Omental fat pad (tissue), 4 donors: ENCODE results near the gene ARHGAP15. TPM values are rescaled to one million over a fixed set of nuclear protein-coding genes. Genes with fewer than 3 reads are reported as not detected.

Experiments
- ATAC-seq: fragments of 150-250 bp; one replicate; pipeline ENCODE4 v1.9.1; 2016; ENCODE audit warnings: mild to moderate bottlenecking, moderate library complexity; ENCODE audit not compliant: low FRiP score
- DNase-seq: peaks from one replicate; pipeline ENCODE4 v3.0.0-alpha.2; 2019; ENCODE audit warnings: low spot score
- total RNA-seq, 4 donors: library from RNA; depleted of rRNA; stranded (reverse); fragments of >200 nt; gene quantifications; one replicate each; pipeline ENCODE4 v1.1.0, GENCODE V29; 2016
- TF ChIP-seq, protein P1 (sequence below), 3 donors: fragments of 450-650 bp; IDR thresholded peaks; one replicate each; pipeline ENCODE4 v1.5.1; 2016 to 2017; ENCODE audit warnings: antibody characterized with exemption in 3 of 3, mild to moderate bottlenecking in 3 of 3, moderate library complexity in 2 of 3

The ARHGAP15 gene
- total RNA-seq, 4 donors from 2014 or later, result 12.2 to 27.6 (median 20.7) TPM

DNA sequence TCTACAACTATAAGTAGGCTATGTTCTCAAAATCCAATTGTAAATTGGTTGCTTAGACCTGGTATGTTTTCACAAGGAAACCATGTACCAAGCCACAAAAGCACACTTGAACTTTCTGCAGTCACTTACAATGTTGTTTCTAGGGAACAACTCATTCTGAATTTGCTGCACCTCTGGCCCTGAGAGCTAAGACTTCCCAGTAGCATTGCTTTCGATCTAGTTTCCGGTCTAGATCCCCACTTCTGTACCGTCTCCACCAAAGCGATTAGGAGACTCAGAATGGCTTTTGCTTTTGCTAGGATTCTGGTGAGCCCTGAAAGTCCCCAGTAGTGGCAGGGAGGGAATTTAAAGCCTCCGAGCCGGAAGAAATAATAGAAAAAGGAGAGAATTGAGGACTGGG is 313.0 kb downstream of the ARHGAP15 start:
- no peak for ATAC-seq
- TF ChIP-seq, protein P1, sequence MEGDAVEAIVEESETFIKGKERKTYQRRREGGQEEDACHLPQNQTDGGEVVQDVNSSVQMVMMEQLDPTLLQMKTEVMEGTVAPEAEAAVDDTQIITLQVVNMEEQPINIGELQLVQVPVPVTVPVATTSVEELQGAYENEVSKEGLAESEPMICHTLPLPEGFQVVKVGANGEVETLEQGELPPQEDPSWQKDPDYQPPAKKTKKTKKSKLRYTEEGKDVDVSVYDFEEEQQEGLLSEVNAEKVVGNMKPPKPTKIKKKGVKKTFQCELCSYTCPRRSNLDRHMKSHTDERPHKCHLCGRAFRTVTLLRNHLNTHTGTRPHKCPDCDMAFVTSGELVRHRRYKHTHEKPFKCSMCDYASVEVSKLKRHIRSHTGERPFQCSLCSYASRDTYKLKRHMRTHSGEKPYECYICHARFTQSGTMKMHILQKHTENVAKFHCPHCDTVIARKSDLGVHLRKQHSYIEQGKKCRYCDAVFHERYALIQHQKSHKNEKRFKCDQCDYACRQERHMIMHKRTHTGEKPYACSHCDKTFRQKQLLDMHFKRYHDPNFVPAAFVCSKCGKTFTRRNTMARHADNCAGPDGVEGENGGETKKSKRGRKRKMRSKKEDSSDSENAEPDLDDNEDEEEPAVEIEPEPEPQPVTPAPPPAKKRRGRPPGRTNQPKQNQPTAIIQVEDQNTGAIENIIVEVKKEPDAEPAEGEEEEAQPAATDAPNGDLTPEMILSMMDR (IDR thresholded peaks at IDR 0.05), result no peak
- DNase-seq, result no peak

DNA sequence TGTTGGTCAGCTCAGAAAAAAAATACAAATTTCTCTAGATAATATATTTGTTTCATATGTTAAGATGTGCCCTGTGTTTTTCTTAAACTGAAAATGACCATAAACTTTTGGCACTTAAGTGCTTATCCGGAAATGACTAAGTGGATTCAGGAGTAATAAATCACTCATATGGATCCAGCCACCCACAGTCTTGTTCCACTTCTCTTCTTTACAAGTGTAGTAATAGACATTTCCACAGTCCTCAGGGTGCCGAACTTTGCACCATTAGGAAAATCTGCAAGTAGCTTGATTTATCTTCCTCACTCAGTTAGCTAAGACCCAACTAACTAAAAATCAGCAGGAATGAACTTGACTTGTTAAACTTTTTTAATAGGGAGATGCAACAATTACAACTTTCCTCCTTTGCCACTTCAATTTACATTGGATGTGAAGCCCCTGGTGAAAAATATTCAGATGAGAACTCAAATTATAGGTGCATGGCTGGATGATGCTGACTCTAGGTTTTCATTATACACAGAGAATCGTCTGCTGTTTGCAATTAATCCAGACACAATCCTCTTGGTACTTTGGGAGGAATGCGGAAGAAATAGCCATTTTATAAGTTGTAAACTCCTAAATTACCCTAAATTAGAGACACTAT is 322.5 kb downstream of the ARHGAP15 start:
- TF ChIP-seq, protein P1 (IDR thresholded peaks at IDR 0.05), result no peak
- no peak for DNase-seq
- no peak for ATAC-seq

DNA sequence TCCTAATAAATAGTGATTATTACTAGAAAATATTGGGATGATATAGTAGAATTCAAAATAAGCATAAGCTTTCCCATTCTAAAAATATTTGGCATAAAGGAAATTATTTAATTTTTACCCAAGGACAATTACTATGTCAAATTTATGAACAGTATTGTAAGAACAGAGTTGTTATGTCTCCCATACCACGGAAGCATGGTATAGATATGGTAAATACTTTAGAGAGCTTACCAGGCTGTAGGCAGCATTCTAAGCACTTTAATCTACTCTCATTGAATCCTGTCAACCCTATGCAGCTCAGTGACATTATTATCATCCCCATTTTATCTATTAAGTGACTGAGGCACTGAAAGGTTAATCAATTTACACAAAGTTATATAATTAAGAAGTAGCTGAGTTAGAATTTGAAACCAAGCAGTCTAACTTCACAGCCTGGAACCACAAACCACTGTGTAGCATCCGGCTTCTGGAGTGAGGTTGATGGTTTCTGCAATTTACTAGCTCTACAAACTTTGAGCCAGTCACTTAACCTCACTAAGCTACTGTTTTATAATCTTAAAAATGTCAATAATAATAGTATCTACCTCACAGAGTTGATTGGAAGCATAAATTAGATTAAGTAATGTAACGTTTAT is 323.7 kb downstream of the ARHGAP15 start:
- TF ChIP-seq, protein P1 (IDR thresholded peaks at IDR 0.05), result no peak
- DNase-seq, result no peak
- no peak for ATAC-seq

DNA sequence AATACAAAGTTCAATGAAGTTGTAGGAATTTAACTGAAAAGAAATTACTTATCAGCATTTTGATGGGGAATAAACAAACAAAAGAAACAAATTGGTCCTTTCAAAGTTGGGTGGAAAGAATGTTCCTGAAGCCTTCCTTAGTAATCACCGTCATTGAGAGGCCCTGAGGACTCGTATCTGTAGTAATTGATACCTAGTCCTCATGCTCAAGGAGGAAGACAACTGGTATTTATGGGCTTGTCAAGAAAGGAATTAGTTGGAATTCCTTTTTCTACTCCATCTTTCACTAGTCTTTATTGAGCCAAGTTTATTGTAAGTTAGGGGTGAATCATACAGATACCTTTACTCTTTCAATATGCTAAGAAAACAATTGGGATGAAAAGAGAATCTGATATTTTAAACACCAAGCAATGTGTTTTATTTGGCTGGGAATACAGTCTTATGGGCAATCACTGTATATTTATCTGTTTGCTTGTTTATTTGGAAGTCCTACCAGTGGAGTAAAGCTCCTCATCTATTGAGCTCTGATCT is 324.8 kb downstream of the ARHGAP15 start:
- TF ChIP-seq, protein P1 (IDR thresholded peaks at IDR 0.05), result no peak
- DNase-seq (no peak), ATAC-seq (no peak)

DNA sequence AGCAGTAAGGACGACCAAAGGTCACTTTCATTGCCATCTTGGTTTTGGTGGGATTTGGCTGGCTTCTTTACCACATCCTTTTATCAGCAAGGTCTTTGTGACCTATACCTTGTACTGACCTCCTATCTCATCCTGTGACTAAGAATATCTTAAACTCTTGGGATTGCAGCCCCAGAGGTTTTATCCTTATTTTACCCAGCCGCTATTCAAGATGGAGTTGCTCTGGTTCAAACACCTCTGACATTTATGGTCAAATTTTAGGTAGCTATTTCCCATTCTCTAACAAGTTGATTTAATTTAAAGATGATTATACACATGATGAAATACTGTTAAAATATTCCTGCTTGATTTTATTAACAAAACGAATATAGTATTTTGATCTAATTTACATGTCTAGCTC is 326.1 kb downstream of the ARHGAP15 start:
- ATAC-seq (no peak), DNase-seq (no peak)
- TF ChIP-seq, protein P1 (IDR thresholded peaks at IDR 0.05), result no peak

DNA sequence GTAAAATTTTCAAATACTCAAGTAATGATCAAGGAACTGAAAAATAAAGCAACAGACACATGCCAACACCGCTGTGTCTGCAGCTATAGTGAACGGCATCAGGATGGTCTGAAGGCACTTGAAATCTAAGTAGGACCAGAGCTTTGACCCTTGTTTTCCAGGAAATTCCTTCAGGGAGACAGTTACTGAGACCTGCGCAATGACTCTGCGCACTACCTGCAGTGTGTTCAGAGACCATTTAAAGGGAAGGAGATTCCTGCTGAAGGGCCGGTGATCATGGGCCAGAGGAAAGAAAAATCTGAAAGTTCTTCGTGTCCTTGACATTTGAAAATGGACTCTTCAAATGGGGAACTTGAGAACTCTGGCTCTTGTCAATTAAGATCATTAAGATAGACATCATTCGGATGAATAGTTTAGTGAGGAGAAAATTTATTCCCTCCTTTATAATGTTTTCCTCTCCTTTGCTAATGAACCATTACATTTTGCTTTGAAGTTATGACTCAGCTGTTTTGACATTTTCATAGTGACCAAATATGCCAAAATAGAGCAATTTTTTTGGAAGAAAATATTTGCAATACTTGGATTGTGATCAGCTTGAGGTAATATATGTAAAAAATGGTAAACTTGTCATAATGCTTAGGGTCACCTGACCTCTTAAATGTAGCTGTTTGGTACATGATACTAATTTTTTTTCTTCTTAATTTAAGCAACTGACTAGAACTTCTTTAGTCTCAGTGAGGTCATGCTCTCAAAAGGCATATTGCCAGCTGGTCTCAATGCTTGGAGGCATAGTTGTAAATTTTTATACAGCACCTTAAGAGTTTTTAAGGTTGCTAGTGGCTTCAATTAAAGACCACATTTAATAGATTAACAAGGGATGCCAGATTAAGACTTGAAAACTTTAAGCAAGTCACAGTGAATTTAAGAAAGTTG is 329.3 kb downstream of the ARHGAP15 start:
- TF ChIP-seq, protein P1 (IDR thresholded peaks at IDR 0.05), result no peak
- ATAC-seq (no peak), DNase-seq (no peak)
